WTC11 (cell line): ENCODE data around the gene PRKRA. TPM values are rescaled to one million over a fixed set of nuclear protein-coding genes. Genes with fewer than 3 reads are reported as not detected.

Experiments used
- ATAC-seq: fragments of 200-7000 bp; cut with Tn5 transposase; 2 replicates; pipeline ENCODE4 v1.10.0; 2021; ENCODE audit warnings: mild to moderate bottlenecking, moderate library complexity
- CTCF ChIA-PET: fragments of 300-600 bp; sonication (Branson Sonifier 250); formaldehyde crosslinking; loops from one replicate; lab custom pipeline; 2021; ENCODE audit warnings: antibody characterized with exemption; lab: Charles Lee
- POLR2A ChIA-PET: fragments of 350-600 bp; sonication (Branson Sonifier 250); formaldehyde crosslinking; loops from one replicate; lab custom pipeline; 2021; ENCODE audit warnings: antibody characterized with exemption; lab: Charles Lee
- DNase-seq: peaks from one replicate; pipeline ENCODE4 v3.0.0; 2021; ENCODE audit warnings: low spot score
- H3K27ac Mint-ChIP-seq: 2 replicates; pipeline ENCODE4 v1.8.0; 2021; ENCODE audit warnings: mixed read lengths
- H3K27me3 Mint-ChIP-seq: 2 replicates; pipeline ENCODE4 v1.8.0; 2021; ENCODE audit warnings: low read depth, mild to moderate bottlenecking, moderate library complexity, mixed read lengths
- H3K36me3 Mint-ChIP-seq: 2 replicates; pipeline ENCODE4 v1.8.0; 2021; ENCODE audit warnings: mixed read lengths
- H3K4me1 Mint-ChIP-seq: 2 replicates; pipeline ENCODE4 v1.8.0; 2022; ENCODE audit warnings: mixed read lengths
- H3K4me3 Mint-ChIP-seq: 2 replicates; pipeline ENCODE4 v1.8.0; 2021; ENCODE audit warnings: mild to moderate bottlenecking, moderate library complexity, mixed read lengths
- H3K9me3 Mint-ChIP-seq: 2 replicates; pipeline ENCODE4 v1.8.0; 2021; ENCODE audit warnings: mixed read lengths
- CREB1 ChIP-seq: sonication (generic); formaldehyde crosslinking; IDR thresholded peaks from 2 replicates; pipeline ENCODE4 v1.8.0; 2023; ENCODE audit warnings: mild to moderate bottlenecking, missing genetic modification reagents
- FOXP1 ChIP-seq: sonication (generic); formaldehyde crosslinking; IDR thresholded peaks from 2 replicates; pipeline ENCODE4 v1.8.0; 2022; ENCODE audit warnings: missing genetic modification reagents, mild to moderate bottlenecking, moderate library complexity, borderline replicate concordance
- GTF2I ChIP-seq: fragments of 250-450 bp; sonication (Bioruptor Pico); conservative IDR thresholded peaks from 2 replicates; pipeline ENCODE4 v1.4.0; 2021; ENCODE audit warnings: mild to moderate bottlenecking
- NFE2L1 ChIP-seq: sonication (generic); formaldehyde crosslinking; IDR thresholded peaks from 2 replicates; pipeline ENCODE4 v1.8.1; 2023; ENCODE audit warnings: missing genetic modification reagents
- SP1 ChIP-seq: sonication (generic); formaldehyde crosslinking; conservative IDR thresholded peaks from 2 replicates; pipeline ENCODE4 v1.8.1; 2022; ENCODE audit warnings: missing genetic modification reagents
- TEAD1 ChIP-seq: sonication (generic); formaldehyde crosslinking; IDR thresholded peaks from 2 replicates; pipeline ENCODE4 v1.8.0; 2022; ENCODE audit warnings: mild to moderate bottlenecking, missing genetic modification reagents
- ZNF219 ChIP-seq: sonication (generic); formaldehyde crosslinking; IDR thresholded peaks from 2 replicates; pipeline ENCODE4 v1.8.0; 2023; ENCODE audit warnings: missing genetic modification reagents, mild to moderate bottlenecking, borderline replicate concordance
- ZNF416 ChIP-seq: fragments of 250-450 bp; sonication (Bioruptor Pico); IDR thresholded peaks from 2 replicates; pipeline ENCODE4 v1.9.0; 2021; ENCODE audit warnings: mild to moderate bottlenecking, inconsistent platforms
- total RNA-seq: library from RNA; stranded (reverse); gene quantifications from 3 replicates; pipeline ENCODE4 v1.2.3, GENCODE V29; 2021
- TF ChIP-seq, protein P1 (sequence below): fragments of 250-450 bp; sonication (Bioruptor Pico); IDR thresholded peaks from 2 replicates; pipeline ENCODE4 v1.8.0; 2021; ENCODE audit warnings: mild to moderate bottlenecking
- TF ChIP-seq, protein P2 (sequence below): sonication (generic); formaldehyde crosslinking; IDR thresholded peaks from 2 replicates; pipeline ENCODE4 v1.8.1; 2022; ENCODE audit warnings: mild to moderate bottlenecking, moderate library complexity, missing genetic modification reagents
- TF ChIP-seq, protein P3 (sequence below): fragments of 250-450 bp; sonication (Bioruptor Pico); IDR thresholded peaks from 2 replicates; pipeline ENCODE4 v1.9.0; 2021; ENCODE audit warnings: moderate library complexity, mild to moderate bottlenecking, inconsistent platforms, borderline replicate concordance
- TF ChIP-seq, protein P4 (sequence below): fragments of 250-450 bp; sonication (Bioruptor Pico); IDR thresholded peaks from 2 replicates; pipeline ENCODE4 v1.9.0; 2021; ENCODE audit warnings: mild to moderate bottlenecking, borderline replicate concordance
- TF ChIP-seq, protein P5 (sequence below): sonication (generic); formaldehyde crosslinking; IDR thresholded peaks from 2 replicates; pipeline ENCODE4 v1.8.0; 2022; ENCODE audit warnings: missing genetic modification reagents
- TF ChIP-seq, protein P6 (sequence below): fragments of 250-450 bp; sonication (Bioruptor Pico); conservative IDR thresholded peaks from 2 replicates; pipeline ENCODE4 v1.9.0; 2021; ENCODE audit warnings: mild to moderate bottlenecking
- TF ChIP-seq, protein P7 (sequence below): sonication (generic); formaldehyde crosslinking; IDR thresholded peaks from 2 replicates; pipeline ENCODE4 v1.8.1; 2023; ENCODE audit warnings: mild to moderate bottlenecking, missing genetic modification reagents

PRKRA gene
- total RNA-seq, 1 experiment from 2014 or later, result 55.4 TPM

DNA sequence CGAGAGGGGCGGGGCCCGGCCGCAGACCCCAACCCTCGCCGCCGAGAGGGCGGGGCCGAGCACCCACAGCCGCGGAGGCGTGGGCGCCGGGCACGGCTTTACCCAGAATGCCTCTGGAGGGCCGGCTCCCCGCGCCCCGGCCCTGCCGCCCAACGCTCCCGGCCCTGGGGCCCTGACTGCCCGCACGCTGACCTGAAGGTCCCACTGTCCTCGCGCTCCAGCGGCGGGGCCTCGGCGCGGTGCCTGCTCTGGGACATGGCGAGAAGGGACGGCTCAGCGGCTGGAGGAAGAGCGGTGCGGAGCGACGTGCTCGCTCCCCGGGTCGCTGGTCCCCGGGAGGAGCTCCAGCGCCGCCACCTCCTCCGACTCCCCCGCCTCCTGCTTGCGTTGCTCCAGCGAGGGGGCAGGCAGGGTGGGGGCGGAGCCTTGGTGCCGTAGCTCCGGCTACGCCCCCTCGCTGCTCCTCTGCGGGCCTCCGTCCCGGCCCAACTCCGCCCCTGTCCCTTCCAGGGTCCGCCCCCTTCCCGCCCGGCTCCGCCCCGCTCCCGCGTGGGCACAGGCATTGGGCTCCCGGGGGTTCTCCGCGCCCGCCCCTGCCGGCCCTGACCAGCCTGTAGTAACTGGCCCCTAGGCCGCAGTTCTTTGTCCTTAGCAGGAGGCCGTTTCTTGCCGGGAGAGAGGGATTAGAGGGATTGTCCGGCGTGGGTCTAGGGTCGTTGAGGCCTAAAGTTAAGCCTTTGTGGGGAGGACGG, at the start of gene PRKRA, which contains the start of gene PJVK (continued):
- TF ChIP-seq ZNF416 (CRISPR knock-in tag), result peak; percentile 56; the same call in 1 of the 2 replicates
- TF ChIP-seq, protein P1, sequence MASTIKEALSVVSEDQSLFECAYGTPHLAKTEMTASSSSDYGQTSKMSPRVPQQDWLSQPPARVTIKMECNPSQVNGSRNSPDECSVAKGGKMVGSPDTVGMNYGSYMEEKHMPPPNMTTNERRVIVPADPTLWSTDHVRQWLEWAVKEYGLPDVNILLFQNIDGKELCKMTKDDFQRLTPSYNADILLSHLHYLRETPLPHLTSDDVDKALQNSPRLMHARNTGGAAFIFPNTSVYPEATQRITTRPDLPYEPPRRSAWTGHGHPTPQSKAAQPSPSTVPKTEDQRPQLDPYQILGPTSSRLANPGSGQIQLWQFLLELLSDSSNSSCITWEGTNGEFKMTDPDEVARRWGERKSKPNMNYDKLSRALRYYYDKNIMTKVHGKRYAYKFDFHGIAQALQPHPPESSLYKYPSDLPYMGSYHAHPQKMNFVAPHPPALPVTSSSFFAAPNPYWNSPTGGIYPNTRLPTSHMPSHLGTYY, result peak; percentile 57; the same call in 1 of the 2 replicates
- TF ChIP-seq GTF2I (CRISPR knock-in tag), result no peak
- TF ChIP-seq CREB1 (CRISPR knock-in tag), result no peak; the same call in 1 of the 2 replicates

DNA sequence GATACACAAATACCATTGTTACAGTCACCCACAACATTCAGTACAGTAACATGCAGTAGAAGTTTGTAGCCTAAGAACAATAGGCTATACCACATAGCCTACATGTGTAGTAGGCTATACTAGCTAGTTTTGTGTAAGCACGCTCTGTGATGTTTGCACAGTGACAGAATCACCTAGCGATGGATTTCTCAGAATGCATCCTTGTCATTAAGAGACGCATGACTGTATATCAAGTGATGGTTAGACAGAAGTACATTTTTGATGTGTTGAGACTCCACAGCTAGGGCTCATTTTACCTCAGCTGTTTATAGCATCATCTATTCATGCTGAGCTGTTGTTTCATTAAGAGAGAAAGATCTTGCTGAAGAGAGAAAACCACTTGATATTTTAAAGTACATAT, 48.7 kb upstream of the PRKRA start:
- Mint-ChIP-seq H3K4me3 (no peak overlapping the region), H3K4me1 (0 out of 2 replicates have a peak, but pooled peaks cover 3% of the 10 kb centered on the region), H3K36me3 (peaks cover 43% of the 10 kb centered on the region), H3K9me3 (no peaks in the 10 kb centered on the region), H3K27me3 (peaks cover 2% of the 10 kb centered on the region; the same call in 1 of the 2 replicates), H3K27ac (no peak overlapping the region)
- TF ChIP-seq, protein P2, sequence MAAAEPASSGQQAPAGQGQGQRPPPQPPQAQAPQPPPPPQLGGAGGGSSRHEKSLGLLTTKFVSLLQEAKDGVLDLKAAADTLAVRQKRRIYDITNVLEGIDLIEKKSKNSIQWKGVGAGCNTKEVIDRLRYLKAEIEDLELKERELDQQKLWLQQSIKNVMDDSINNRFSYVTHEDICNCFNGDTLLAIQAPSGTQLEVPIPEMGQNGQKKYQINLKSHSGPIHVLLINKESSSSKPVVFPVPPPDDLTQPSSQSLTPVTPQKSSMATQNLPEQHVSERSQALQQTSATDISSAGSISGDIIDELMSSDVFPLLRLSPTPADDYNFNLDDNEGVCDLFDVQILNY (CRISPR knock-in tag), result no peak
- TF ChIP-seq SP1, result no peak
- no peak for TF ChIP-seq FOXP1 (CRISPR knock-in tag)
- TF ChIP-seq ZNF219 (CRISPR knock-in tag), result no peak
- TF ChIP-seq, protein P3, sequence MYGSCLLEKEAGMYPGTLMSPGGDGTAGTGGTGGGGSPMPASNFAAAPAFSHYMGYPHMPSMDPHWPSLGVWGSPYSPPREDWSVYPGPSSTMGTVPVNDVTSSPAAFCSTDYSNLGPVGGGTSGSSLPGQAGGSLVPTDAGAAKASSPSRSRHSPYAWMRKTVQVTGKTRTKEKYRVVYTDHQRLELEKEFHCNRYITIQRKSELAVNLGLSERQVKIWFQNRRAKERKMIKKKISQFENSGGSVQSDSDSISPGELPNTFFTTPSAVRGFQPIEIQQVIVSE (CRISPR knock-in tag), result no peak
- TF ChIP-seq, protein P4, sequence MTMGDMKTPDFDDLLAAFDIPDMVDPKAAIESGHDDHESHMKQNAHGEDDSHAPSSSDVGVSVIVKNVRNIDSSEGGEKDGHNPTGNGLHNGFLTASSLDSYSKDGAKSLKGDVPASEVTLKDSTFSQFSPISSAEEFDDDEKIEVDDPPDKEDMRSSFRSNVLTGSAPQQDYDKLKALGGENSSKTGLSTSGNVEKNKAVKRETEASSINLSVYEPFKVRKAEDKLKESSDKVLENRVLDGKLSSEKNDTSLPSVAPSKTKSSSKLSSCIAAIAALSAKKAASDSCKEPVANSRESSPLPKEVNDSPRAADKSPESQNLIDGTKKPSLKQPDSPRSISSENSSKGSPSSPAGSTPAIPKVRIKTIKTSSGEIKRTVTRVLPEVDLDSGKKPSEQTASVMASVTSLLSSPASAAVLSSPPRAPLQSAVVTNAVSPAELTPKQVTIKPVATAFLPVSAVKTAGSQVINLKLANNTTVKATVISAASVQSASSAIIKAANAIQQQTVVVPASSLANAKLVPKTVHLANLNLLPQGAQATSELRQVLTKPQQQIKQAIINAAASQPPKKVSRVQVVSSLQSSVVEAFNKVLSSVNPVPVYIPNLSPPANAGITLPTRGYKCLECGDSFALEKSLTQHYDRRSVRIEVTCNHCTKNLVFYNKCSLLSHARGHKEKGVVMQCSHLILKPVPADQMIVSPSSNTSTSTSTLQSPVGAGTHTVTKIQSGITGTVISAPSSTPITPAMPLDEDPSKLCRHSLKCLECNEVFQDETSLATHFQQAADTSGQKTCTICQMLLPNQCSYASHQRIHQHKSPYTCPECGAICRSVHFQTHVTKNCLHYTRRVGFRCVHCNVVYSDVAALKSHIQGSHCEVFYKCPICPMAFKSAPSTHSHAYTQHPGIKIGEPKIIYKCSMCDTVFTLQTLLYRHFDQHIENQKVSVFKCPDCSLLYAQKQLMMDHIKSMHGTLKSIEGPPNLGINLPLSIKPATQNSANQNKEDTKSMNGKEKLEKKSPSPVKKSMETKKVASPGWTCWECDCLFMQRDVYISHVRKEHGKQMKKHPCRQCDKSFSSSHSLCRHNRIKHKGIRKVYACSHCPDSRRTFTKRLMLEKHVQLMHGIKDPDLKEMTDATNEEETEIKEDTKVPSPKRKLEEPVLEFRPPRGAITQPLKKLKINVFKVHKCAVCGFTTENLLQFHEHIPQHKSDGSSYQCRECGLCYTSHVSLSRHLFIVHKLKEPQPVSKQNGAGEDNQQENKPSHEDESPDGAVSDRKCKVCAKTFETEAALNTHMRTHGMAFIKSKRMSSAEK (CRISPR knock-in tag), result no peak
- TF ChIP-seq, protein P5, sequence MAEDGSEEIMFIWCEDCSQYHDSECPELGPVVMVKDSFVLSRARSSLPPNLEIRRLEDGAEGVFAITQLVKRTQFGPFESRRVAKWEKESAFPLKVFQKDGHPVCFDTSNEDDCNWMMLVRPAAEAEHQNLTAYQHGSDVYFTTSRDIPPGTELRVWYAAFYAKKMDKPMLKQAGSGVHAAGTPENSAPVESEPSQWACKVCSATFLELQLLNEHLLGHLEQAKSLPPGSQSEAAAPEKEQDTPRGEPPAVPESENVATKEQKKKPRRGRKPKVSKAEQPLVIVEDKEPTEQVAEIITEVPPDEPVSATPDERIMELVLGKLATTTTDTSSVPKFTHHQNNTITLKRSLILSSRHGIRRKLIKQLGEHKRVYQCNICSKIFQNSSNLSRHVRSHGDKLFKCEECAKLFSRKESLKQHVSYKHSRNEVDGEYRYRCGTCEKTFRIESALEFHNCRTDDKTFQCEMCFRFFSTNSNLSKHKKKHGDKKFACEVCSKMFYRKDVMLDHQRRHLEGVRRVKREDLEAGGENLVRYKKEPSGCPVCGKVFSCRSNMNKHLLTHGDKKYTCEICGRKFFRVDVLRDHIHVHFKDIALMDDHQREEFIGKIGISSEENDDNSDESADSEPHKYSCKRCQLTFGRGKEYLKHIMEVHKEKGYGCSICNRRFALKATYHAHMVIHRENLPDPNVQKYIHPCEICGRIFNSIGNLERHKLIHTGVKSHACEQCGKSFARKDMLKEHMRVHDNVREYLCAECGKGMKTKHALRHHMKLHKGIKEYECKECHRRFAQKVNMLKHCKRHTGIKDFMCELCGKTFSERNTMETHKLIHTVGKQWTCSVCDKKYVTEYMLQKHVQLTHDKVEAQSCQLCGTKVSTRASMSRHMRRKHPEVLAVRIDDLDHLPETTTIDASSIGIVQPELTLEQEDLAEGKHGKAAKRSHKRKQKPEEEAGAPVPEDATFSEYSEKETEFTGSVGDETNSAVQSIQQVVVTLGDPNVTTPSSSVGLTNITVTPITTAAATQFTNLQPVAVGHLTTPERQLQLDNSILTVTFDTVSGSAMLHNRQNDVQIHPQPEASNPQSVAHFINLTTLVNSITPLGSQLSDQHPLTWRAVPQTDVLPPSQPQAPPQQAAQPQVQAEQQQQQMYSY (CRISPR knock-in tag), result no peak
- TF ChIP-seq, protein P6, sequence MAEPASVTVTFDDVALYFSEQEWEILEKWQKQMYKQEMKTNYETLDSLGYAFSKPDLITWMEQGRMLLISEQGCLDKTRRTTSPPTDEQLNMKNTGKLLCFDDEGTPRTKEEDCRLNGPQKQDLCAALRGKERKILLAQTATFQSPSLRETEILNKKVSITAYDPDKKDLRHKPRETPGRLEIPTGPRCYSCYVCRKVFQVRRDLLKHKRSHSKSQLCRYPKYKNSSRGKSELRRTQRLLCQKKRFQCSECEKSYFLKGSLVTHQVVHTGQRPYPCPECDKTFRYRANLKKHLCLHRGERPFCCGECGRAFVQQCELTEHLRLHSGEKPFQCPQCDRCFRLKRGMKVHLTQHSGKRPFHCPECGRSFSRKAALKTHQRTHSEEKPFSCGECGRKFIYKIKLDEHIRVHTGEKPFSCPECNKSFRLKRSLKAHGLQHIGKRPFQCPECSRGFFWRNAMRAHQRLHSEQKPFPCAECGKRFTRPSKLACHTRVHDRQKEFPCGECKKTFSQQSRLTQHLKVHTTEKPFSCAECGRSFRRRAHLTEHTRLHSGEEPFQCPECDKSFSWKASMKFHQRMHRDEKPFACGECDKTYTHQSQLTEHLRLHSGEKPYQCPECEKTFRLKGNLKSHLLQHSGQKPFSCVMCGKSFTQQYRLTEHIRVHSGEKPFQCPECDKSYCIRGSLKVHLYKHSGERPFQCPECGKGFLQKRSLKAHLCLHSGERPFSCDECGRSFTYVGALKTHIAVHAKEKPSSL, result no peak
- TF ChIP-seq NFE2L1, result no peak
- TF ChIP-seq TEAD1 (CRISPR knock-in tag), result no peak
- TF ChIP-seq, protein P7, sequence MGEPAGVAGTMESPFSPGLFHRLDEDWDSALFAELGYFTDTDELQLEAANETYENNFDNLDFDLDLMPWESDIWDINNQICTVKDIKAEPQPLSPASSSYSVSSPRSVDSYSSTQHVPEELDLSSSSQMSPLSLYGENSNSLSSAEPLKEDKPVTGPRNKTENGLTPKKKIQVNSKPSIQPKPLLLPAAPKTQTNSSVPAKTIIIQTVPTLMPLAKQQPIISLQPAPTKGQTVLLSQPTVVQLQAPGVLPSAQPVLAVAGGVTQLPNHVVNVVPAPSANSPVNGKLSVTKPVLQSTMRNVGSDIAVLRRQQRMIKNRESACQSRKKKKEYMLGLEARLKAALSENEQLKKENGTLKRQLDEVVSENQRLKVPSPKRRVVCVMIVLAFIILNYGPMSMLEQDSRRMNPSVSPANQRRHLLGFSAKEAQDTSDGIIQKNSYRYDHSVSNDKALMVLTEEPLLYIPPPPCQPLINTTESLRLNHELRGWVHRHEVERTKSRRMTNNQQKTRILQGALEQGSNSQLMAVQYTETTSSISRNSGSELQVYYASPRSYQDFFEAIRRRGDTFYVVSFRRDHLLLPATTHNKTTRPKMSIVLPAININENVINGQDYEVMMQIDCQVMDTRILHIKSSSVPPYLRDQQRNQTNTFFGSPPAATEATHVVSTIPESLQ (CRISPR knock-in tag), result no peak
- ChIA-PET CTCF (no interaction called here), POLR2A (no interaction called here)
- ATAC-seq (no peak), DNase-seq (no peak)
